GM19351 (cell line): ENCODE results near the gene SCAPER.

Source experiments
- ATAC-seq: cut with Tn5 transposase; IDR thresholded peaks from one replicate; pipeline ENCODE4 v1.9.1; 2021; ENCODE audit warnings: mild to moderate bottlenecking, moderate library complexity; ENCODE audit not compliant: unreplicated experiment

The SCAPER gene

DNA sequence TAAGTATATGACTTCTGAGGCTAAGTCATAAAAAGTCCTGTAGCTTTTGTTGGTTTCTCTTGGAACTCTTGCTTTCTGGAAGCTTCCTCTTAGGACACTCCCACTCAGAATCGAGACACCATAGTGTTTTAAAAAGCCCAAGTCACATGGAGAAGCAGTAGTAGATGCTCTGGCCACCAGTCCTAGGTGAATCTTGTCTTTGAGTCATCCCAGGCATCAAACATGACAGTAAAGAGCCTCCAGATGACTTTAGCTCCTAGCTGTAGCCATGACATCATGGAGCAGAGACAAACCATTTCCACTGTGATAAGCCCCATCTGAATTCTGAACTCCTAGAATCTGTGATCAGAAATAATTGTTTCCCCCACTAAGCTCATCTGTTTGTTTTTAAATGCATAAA lies 526.4 kb downstream of the SCAPER start:
- no peak for ATAC-seq

DNA sequence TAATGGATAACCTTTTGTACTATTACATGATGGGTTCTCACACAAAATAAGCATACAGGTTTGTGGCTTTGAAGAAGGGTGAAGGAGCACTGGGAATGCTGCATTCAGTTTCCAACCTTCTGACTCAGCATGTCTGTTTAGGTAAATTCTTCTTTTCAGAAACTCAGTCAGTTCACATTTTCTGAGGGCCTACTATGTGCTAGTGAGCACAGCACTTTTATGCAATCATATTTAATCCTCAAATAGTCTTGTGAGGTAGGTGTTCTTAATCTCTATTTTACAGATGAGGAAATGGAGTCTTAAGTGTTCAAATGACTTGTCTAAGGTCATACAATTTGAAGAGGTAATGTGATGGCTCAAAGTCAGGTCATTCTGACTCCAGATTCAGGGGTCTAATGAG lies 527.4 kb downstream of the SCAPER start:
- ATAC-seq, result no peak

DNA sequence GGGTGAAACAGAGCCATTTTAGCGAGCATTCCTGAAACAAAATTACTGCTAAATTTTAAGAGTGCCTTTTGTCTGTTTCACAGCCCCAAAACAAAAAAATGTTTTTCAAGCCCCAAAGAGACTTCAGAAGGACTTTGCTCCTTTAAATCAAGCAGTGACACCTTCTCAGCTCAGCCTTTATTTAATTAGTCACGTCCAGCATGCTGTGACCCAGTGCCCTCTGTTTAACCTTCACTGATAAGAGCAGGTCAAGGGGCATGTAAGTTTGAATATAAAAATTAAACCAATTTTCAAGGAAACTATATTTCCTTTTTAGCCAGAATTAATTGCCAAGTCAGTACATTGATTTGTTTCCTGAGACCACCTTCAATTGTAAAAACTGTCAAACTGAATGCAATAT lies 527.9 kb downstream of the SCAPER start:
- no peak for ATAC-seq

DNA sequence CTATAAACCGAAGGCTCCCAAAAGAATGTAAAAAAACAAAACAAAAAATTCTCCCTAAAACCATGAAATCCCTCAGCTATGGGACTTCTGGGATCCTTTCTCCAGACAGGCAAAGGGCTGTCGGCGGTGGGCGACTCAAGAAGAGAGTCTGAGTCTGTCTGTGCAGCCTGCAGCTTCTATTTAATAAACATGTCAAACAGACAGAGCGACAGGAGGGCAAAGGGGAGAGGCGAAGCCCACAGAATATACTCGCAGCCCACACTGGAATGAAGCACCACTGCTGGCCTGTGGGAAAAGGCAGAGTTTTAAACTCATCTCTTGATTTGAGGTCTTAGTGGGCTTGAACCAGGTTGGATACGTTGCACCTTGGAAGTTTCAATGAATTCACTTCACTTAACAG lies 528.3 kb downstream of the SCAPER start:
- no peak for ATAC-seq

DNA sequence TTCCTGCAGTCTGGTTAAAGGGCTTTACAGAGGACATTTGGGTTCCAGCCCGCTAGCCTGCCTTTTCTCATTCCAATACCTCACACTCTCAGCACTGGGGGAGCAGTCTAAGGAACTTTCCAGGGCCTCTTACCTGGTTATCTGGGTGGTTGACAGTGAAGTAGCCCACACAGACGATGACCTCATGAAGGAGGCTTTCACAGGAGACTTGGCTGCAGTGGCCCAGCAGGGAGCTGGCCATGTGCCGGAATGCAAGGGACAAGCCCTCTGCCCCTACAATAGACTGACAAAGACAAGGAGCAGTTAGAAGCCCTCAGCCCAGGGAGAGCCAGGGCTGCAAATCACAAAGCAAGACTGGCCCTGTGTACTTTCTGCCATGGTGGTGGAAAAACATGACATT lies 529.1 kb downstream of the SCAPER start:
- no peak for ATAC-seq

DNA sequence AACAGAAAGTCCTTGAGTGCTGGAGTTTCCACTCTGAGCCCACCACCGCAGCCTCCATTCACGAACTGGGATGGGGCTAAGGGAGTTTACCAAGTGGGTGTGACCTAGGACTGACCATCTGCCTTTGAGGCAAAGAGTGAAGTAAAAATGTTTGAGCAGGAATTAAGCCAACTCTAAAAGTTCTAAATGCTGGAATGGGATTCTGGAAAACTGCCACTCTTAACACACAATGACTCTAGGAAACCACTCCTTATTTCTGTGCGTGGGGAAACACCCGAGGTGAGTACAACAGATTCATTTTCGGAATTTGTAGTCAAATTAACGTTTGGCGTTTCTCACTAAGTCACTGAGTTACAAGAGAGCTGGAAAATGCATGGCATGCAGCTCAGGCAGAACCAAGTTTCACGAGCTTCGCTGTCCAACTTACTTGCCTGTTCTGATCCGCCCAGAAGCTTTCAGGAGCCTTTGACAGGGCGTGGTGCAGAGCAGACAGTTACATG lies 537.0 kb downstream of the SCAPER start:
- ATAC-seq, result no peak

DNA sequence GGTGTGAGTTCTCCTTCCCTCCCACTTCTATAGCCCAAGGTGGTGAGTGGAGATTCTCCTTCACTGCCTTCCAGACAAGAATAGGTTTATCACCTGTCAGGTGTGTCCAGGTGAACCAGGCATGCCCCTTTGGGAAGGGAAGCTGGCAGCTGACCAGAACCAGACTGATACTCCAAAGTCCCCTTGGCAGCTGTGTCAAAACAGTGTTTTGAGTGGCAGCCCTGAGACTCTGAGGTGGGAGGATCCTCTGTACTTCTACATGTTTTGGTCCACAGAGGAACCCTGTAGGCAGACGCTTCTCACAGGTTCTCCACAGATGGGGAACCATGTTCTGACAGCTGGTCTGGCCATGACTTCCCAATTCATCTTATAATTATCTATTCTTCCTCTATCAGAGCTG lies 538.4 kb downstream of the SCAPER start:
- no peak for ATAC-seq

DNA sequence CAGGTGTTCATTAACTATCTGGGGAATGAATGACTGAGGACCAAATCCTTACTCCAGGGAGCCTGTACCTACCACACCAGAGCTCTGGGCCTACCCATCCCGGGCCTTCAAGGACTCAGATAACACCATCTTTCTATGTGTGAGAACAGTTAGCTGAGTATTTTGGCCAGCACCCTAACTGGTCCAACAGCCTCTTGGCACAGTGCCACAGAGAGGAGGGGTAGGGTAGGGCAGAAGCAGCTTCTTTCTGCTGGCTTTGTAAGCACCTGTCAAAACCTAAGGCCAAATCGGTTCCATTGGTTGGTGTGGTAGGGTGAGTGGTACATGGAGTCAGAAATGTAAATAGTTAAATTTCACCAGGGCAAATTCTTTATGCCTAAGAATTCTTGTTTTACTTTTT lies 541.9 kb downstream of the SCAPER start:
- ATAC-seq, result no peak

DNA sequence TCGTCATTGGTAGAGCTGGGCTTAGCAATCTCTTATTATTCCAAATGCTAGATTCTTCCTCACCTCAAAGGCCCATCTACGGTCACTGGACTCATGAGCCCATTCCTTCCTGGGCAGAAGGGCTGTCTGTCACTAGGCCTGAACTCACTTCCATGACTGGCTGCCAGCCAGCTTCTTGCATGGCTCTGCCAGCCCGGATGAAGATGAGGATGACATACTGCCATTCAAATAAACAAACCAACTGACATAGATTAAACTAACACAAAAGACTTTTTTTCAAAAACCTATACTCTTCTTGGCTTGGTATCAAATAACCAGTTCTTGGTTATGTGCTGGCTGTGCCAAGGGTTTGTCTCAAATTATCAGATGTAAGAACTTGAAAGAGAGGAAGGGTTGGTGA lies 544.7 kb downstream of the SCAPER start:
- ATAC-seq, result no peak

DNA sequence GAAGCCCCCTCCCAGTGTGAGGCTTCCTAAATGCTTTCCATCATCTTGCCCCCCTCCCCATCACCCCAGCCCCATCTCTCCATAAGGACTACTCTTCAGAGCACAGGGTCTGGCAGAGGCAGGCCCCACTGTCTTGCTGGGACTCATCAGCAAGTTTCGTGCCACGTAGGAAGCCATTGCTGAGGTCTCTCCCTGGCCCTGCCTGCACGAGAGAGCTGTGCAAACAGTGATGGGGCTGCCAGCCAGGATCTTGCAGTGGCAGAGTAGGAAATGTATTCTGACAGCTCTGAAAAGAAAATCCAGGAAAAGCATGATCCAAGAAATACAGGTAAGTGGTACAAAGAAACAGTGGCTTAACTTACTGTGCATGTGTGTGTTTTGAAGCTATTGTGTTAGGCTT lies 546.0 kb downstream of the SCAPER start:
- ATAC-seq, result no peak

DNA sequence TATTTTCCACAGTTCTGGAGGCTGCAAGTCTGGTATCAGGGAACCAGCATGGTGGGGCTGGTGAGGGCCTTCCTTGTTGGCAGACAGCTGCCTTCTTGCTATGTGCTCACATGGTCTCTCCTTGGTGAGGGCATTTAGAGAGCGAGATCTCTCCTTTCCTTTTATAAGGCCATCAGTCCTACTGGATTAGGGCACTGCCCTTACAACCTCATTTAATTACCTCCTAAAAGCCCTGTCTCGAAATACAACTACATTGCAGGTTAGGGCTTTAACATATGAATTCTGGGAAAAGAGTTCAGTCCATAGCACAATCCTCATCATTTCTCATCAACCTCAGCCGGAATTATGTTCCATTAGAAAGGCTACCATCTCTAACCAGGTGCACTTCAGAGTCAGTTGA lies 546.7 kb downstream of the SCAPER start:
- ATAC-seq, result no peak

DNA sequence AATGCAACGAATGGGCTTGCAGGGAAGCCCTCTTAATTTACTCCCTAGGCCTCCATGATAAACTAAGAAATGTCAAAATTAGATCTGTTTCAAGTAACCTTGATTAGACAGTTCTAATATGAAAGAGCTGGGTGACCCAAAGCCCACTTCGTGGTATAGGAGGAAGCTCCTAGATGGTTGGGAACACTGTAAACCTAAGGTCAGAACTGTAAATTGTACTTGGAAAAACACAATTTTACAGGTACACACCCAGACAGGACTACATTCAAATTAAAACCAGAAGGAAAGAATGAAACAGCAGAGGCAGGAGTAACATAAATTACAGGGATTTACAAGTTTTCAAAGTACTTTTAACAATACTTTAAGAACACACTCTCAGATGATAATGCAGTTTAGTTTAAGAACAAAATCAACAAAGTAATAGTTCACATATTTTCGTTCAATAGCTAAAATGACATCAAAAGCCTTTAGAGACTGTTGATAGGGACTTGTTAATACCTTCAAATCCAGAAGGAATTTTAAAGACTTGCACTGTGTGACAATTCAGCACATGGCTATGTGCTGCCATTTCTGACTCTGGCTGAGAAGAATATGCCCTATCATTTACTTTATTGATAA lies 550.2 kb downstream of the SCAPER start:
- ATAC-seq, result no peak

DNA sequence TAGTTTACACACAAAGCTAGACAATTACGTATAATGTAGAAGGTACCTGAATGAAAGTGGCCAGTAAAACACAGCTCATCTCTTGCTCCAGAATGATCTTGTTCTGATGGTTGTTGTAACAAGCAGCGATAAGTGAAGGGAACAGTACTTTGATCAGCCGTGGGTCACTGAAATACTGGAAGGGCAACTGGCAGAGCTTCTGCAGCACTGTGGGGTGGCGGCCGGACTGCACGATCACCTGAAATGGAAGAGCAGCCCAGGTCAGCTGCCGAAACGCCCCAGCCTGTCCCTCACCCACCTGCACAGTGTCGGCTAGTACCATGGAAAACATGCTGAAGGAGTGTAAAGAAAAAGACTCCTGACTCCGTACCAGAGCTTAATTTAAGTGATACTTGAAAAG lies 551.2 kb downstream of the SCAPER start:
- no peak for ATAC-seq

DNA sequence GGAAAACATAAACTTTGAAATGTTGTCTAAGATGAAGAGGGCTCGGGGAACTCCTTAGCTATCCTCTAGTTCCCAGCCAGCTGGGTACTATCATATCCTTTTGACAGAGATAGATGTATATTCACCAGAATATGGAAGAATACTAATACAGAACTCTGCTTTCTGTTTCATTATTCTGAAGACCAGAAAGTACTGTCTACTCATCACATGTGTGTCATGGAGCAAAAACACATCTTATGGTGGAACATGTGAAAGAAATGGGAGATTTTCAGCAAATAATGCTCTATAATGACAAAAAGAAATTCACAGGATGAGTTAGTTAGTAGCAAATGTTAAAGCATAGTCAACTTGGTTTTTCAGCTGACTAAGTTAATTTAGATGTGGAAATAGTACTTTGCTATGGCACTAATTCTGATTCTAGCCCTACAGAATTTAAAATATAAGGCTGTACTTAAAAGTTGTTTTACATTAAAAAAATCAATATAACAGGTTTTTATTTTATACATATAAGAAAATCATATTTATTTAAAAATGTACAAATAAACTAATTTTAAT lies 552.0 kb downstream of the SCAPER start:
- ATAC-seq, result no peak

DNA sequence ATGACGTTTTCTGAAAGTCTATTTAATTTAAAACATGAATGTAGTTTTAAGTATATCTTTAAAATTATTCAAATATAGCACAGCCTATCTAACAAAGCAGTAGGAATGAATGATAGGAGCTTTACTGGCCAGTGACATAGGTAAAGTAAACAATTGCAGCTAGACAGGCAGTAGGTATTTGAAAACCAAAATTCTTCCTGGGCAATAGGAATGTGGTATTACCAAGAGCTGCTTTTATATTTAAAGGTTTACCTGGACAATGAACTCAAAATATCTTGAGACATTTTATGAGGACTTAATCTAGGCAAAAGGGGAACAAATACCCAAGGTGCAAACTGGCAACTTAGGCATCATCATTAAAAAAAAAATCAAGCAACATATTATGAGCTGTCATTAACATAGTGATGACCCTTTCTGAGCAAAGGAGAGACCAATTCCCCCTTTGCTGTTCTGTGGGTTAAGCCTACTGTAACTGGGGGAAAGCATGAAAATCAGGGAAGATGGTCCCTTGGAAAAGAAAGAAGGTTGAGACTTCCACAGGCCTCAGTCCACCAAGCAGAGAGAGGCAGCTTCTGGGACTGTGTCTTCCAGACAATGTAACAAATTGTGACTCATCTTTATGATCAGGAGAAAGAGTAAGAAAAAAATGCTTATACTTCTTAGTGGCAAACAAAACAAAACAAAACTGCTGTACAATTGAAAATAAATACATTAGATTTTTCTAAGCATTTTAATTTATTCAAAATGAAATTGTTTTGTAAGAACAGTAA lies 555.7 kb downstream of the SCAPER start:
- no peak for ATAC-seq

DNA sequence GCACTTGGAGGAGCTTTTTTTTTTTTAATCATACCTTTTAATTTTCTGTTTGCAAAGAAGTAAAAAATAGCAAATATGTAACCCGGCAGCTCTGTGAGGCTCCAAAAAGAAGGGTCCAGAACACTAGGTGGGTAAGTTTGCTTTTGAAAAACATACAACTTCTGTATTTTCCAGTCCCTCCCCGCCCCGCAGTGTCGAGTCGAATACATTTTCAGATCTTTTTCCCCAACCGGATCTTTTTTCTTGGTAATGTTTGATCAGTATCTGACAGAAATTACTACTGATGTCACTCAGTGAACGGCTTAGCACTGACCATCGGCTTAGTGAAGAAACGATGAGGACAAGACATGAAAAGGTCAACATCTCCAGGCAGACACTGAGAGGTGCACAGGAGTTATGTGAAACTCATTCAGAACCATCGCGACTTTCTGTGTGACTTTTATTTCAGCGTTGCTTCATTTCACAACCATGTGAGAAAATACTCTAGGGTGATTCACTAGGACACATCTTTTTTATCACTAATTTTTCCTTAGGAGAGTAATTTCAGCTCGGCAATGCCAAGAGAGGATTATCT lies 557.6 kb downstream of the SCAPER start:
- no peak for ATAC-seq

DNA sequence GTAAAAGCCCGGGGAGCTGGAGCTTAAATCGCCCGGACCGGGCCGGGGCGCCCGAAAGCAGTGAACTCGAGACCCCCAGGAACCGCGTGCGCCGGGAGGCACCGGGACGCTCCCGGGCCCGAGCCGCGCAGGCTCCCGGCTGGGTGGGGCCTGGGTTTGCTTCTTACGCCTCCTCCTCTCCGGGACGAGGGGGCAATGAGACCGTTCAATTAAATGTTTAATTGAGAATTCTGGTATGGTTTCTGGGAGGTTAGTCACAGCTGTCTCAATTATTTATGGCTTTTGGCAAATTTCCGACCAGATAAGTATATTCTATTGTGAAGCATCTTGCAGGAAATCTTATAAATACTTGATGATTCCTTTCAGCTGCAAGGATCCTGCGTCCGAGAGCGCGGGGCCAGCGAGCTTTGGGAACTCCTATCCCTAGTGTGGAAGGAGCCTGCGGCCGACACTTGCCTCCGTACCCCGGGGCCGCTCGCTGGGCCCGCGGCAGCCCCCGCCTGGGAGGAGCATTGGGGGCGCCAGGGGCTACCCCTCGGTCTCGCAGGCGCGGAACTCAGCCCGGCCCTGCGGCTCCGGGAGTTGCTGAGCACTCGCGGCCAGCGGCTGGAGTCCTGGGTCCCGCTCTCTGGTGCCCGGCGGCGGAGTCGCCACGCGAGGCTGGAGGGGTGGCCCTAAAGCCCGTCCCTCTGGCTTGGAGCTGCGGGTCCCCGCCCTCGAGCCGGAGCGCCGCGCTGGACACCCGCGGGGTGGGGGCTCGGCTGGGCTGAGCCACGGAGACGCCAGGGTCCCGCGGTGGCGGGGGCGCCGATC lies 558.3 kb downstream of the SCAPER start:
- no peak for ATAC-seq

DNA sequence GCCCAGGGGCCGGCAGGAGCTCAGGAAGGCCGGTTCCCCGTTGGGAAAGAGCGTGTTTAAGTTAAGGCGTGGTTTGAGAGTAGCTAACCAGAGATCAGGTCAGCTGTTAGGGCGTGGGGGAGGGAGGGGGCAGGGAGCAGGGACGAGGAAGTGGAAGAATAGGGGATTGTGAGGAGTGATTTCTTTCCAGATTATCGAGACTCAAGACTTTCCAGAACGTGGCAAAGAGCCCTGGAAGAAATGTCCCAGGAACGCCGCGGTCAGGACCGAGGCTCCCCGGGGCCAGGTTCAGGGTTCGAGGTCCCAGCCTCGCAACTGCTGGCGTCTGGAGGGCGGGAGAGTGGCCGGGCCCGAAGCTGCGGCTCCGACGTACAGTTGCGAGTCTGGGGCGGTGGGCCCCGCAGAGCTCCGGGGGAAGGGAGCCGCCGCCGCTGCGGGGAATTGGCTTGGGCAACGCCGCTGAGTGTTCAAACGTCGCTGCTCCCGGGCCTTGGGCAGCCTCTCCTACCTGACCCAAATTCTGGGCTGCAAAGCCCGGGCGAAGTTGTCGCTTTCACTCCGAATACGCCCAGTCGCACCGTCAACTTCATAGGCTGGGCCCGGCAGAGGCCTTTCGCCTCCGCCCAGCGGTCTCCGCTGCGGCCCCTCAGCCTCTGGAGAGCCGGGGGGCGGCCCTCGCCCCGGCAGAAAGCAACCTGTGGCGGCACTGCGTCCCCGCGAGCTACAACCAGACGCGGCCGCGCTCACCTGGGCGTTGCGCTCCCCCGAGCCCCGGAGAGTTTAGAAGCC lies 559.1 kb downstream of the SCAPER start:
- ATAC-seq, result no peak

DNA sequence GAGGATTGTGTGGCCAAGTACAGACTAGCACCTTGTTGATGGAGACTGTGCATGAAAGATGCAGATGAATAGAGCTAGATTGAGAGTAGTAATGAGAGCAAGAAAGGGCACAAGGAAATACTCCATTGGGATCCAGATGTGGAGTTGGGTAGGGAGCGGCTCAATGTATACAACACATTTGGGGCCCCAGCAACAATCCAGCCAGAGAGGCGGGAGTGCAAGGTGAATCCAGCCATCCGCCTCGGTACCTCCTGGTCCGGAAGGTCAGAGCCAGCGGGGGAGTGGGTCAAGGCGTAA lies 559.6 kb downstream of the SCAPER start:
- no peak for ATAC-seq

DNA sequence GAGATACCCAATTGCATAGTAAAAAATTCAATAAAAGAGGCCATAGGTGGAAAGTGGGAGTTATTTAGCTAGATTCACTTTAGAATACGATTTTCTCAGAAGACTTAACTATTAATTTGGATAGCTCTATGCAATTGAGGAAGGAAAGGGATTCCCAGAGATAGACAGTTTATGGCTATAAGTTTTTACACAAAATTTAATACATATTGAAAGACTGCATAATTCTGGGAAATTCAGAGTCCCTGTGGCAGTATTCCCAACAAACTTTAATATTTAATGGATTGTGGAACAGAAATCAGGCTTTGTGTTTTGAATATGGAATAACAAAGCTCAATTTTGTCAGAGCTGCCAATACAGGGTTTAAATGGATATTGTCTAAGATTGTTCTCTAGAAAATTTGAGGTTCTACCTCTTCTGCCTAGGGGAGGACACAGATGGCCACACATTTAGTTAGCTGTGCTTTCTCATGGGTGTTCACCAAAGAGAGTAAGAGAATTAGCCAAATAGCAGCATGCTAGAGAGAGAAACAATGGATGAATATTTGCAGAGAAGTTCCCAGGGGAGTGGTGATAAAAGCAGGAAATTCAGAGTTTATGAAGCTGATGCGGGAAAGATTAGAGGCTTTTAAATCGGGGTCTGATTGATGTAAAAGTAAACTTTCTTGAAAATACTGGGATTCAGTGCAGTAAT lies 560.1 kb downstream of the SCAPER start:
- ATAC-seq, result no peak
